Hematopoietic multipotent progenitor cell treated with erythropoietin and hydrocortisone succinate and interleukin-3 and kit ligand, for 17 days (in vitro differentiated cells): ENCODE results near the gene PDE5A.

Experiments used
- DNase-seq: peaks from one replicate; pipeline ENCODE4 v3.0.0-alpha.2; 2015; ENCODE audit warnings: low spot score

Gene PDE5A

GRCh38 chr4:119585771-119586170 lies 42.8 kb downstream of the PDE5A start:
- DNase-seq = no peak

GRCh38 chr4:119581190-119581873 lies 47.3 kb downstream of the PDE5A start:
- DNase-seq = no peak

GRCh38 chr4:119580293-119580692 lies 48.3 kb downstream of the PDE5A start:
- DNase-seq = no peak

GRCh38 chr4:119579823-119580222 lies 48.8 kb downstream of the PDE5A start:
- no peak for DNase-seq

DNA sequence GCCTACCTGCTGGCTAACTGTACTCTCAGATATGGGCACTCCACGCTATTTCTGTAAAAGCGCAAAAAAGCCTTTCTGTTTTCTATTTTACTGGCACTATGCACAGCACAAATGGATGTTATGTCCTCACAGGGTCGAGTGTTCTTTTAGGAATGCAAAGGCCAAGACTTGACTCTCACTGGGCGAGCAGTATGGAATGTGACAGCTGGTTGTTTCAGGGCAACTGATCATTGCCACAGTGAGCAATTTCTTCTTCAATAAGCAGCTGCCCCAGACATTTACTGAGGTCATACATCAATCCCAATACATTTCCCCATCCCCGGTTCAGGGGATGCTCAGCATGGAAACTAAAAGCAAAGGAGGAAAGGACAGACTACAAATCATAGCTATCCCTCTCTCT lies 58.2 kb downstream of the PDE5A start:
- DNase-seq = no peak

DNA sequence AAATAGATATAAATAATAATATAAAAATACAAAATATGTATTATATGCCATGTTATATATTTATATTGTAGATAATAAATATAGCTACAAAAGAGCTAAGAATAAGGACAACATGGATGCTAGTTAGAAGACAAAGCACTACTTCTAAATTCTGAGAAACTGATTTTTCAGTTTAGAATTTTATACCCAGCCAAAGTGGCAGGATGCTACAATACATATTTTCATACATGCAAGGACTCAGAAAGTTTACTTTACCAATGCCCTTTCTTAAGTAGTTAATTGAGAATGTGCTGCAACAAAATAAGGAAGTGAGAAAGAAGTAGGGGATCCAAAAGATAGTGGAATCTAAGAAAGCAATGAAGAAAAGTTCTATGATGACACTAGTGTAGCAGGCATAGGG lies 64.5 kb downstream of the PDE5A start:
- no peak for DNase-seq

GRCh38 chr4:119559044-119559647 lies 69.5 kb downstream of the PDE5A start:
- no peak for DNase-seq

GRCh38 chr4:119550857-119551532 lies 77.6 kb downstream of the PDE5A start:
- DNase-seq = no peak

- DNase-seq = no peak
These were observed 79.0 kb downstream of the PDE5A start for GRCh38 chr4:119549639-119550038.

GRCh38 chr4:119543779-119544178 lies 84.8 kb downstream of the PDE5A start:
- no peak for DNase-seq

GRCh38 chr4:119543187-119543586 lies 85.4 kb downstream of the PDE5A start:
- DNase-seq = no peak

- DNase-seq = no peak
These were observed 88.4 kb downstream of the PDE5A start for GRCh38 chr4:119540249-119540648.

DNA sequence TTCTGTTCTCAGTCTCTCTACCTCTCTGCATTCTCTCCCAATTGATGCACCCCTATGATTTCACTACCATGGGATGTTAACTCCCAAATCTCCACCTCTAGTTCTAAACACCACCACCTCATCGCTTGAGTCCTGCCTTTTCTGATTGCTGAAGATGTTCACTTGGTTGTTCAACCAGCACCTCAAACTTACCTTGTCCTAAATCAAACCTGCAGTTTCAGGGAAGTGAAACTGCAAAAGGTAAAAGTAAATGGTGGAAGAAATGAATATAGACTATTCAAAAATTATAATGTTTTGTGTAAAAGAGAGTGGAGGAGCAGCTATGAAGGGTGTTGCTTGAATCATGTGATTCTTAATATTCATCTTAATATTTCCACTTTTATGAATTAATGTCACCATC lies 91.0 kb downstream of the PDE5A start:
- no peak for DNase-seq

DNA sequence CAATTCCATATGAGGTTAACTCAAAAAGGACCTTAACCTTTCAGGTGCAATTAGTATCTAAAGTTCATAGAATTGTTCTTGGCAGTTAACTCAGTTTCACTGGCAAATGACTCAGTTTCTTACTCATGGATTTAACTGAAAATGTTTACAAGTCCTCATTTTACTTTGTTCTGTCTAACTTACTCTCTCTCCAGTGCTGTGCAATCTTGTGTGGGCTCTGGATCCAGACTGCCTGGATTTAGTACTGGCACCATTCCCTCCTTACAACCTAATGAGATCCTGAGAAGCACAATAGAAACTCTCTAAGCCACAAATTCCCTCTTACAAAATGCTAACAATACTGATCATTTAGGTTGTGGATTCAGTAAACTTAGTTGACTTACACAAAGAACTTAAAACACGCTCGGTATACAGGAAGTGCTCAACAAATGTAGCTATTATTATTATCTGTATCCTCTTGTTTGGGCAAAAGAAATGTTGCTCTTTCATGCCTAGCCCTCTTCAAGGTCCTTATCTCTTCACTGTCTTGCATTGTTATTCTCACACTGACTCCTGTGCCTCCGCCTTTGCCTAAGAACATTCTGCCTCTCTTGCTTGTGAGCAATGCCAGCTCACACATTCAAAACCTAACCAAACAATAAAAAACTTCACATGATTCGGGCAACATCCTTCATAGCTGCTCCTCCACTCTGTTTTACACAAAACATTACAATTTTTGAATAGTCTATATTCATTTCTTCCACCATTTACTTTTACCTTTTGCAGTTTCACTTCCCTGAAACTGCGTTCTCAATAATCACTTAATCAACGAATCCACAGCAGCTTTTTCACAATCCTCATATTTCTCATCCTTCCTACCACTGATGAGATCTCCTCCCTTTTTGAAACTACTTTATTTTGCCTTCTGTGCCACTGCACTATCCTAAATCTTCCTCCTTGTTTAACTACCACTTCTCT lies 91.8 kb downstream of the PDE5A start:
- DNase-seq = no peak

GRCh38 chr4:119532319-119532718 lies 96.3 kb downstream of the PDE5A start:
- DNase-seq = no peak

DNA sequence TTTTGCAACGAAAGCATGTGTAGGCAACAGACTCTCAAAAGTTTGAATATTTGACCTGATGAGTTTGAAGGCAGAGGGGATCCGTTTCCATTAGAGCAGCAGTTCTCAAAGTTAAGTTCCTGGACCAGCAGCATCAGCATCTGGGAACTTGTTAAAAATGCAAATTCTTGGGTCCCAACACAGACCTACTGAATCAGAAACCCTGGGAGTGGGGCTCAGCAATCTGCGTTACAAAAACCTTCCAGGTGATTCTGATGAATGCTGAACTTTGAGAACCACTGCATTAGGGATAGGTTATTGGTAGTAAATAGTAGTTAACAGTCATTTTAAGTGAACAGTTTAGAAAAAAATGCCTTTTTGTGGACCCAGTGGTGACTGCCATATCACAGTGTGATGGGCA lies 98.8 kb downstream of the PDE5A start:
- DNase-seq = no peak

DNA sequence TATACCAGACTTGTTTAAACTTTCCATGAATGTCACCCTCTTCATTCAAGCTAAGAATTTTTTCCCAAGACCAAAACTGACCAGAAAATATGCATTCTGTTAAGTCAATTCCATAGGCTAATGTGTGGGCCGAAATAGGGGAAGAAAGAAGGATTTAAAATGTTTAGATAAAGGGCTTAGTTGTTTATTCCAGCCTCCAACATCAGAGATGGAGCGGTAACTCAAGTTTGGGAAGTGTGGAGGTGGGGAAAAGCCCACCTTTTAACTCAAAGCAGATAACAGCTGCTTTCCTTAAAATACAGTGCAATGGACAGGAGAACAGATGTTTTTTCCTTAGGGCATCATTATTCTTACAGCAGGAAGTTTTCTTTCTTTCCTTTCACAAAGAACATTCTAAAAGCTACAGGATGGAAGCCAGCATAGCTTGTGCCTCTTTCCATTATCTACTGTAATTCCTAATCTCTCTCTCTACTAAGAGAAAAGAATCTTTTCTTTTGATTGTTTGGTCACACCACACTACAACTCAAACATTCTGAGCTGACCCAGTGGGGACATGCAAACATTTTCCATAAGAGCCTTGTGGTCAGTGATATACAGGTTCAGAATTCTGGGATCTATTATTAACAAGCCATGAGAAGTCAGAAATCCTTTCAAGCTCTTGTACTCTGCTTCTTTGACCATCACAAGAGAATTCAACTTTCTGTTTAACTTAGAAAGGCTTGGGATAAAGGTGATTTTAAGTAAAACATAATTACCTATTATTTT lies 101.6 kb downstream of the PDE5A start:
- no peak for DNase-seq

DNA sequence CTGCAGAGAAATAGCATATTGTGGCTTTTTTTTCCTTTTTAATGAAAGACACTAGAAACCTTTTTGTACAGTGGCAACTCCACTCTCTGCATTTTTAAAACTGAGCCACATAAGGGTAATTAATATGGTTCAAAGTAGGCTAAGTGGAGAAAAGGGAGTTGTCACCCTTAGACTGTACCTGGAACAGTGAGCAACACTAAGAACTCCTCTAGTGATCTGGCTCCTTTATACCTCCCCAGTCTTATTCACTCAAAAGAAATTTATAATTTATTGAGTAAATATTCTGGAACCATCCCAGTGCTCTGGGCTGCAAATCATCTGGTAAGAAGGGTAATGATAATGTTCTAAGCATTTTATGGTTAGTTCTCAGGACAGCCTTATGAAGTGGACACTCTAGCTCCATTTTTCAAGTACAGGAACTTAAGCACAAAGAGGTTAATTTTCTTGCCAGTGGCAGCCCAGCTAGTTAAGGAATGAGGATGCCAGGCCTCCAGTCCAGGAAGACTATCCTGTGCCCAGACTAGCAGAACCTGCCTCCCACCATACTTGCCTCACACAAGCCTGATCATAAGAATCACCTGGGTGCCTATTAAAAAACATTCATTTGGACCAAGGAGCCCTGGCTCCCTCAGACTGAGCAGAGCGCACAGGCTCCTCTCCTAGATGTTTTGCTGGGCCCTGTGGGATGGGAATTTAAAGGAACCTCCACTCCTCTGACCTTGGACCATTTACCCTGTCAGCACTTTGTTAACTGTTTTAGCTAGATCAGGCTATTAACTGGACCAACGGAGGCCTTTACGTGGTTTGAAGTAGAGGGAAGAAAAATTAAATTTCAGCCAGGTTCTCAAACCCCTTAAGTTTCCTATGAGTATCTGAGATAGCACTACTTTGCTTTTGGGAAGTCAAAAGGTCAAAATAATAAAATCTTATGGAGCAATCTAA lies 102.6 kb downstream of the PDE5A start:
- DNase-seq = no peak

DNA sequence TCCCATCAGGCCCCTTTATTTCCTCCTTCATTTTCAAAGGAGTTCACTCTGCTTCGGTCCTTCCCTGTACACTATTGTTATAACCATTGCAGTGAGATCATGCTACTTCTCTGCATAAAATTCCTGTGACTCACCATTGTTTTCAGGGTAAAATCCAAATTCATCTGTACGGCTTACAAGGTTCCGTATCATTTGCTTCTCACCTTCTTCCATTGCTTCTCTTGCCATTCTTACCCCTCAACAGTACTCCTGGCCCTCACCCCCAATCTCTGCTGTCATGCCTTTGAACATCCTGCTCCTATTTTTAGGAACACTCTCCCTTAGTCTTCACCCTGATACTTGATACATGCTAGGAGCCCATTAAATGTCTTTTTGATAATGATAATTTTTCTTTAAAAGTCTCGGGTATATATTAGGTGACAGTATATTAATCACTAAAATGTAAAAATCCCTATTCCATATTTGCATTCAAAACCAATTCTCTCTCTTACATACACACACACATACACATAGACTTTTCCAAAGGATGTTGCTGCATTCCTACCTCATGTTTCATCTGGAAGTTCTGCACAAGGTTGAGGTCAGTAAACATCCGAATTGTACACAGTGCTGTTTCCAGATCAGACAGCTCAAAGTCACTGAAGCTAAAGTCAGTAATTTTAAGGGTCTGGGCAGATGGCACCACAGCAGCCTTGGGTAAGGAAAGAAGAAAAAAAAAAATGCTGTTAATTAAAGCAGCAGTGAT lies 103.4 kb downstream of the PDE5A start:
- no peak for DNase-seq

DNA sequence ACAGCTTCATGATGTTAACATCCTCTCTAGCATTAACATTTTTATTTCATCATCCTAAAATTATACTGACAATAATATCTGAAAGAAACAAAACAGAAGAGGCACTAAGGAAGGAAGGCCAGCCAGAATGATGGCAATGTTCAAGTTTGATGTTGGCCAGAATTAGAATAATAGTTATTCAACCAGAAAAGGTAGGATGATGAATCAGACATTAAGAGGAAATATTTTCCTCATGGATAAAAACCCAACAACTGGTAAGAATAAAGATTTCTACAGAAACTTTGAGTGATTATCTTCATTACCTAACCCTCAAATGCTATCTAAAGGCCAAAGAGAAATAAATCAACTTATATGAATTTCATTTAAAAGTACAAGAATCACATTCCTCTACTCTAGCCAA lies 105.2 kb downstream of the PDE5A start:
- DNase-seq = no peak
